B cell (primary cell): ENCODE results near the gene PRKAR1A. TPM values are rescaled to one million over a fixed set of nuclear protein-coding genes. Genes with fewer than 3 reads are reported as not detected.
A peak's percentile ranks its signal among the peaks of the same experiment; 100 is the strongest.

Source experiments
- ATAC-seq: fragments of 200-7000 bp; cut with Tn5 transposase; one replicate; pipeline ENCODE4 v1.10.0; 2021; ENCODE audit warnings: low read depth, mild to moderate bottlenecking, moderate number of reproducible peaks, moderate library complexity
- CTCF ChIA-PET: fragments of 350-600 bp; sonication (Branson Sonifier 250); formaldehyde crosslinking; loops from one replicate; lab custom pipeline; 2021; ENCODE audit warnings: antibody characterized with exemption, inconsistent platforms; lab: Charles Lee
- POLR2A ChIA-PET: fragments of 350-600 bp; sonication (Branson Sonifier 250); formaldehyde crosslinking; loops from one replicate; lab custom pipeline; 2021; ENCODE audit warnings: antibody characterized with exemption; lab: Charles Lee
- DNase-seq: peaks from one replicate; pipeline ENCODE4 v3.0.0; 2013
- H2AFZ ChIP-seq: 2 replicates; pipeline ENCODE4 v1.6.1; 2012; ENCODE audit warnings: mild to moderate bottlenecking, low read depth, low read length; ENCODE audit not compliant: insufficient read depth, poor library complexity, severe bottlenecking
- H3K27ac ChIP-seq, 2 donors: 1 replicate in 1 of 2; 2 replicates in 1 of 2; pipeline ENCODE4 v1.5.1; 2012 to 2013; ENCODE audit warnings: low read length in 2 of 2, mild to moderate bottlenecking in 2 of 2, moderate library complexity in 1 of 2
- H3K27me3 ChIP-seq, 4 experiments: fragments of 200-600 bp in 1 of 4; sonication (generic) in 1 of 4; replicated peaks in 1 of 4; 1 replicate in 2 of 4; 2 replicates in 2 of 4; pipeline versions ENCODE4 v1.6.1 to v1.7.0; 2013 to 2016; ENCODE audit warnings: low read length in 3 of 4, mild to moderate bottlenecking in 2 of 4, mixed read lengths in 1 of 4, moderate library complexity in 1 of 4; ENCODE audit not compliant: insufficient read depth in 4 of 4, control insufficient read depth in 3 of 4; ENCODE audit errors: control extremely low read depth in 1 of 4
- H3K36me3 ChIP-seq, 2 experiments: replicated peaks in 1 of 2; 1 replicate in 1 of 2; 2 replicates in 1 of 2; pipeline versions ENCODE4 v1.6.1 to v1.7.1; 2013; ENCODE audit warnings: low read length in 1 of 2; ENCODE audit not compliant: insufficient read depth in 2 of 2, control insufficient read depth in 1 of 2; ENCODE audit errors: control extremely low read depth in 1 of 2, extremely low read depth in 1 of 2
- H3K4me1 ChIP-seq, 2 donors: fragments of 200-600 bp in 1 of 2; sonication (generic) in 1 of 2; 1 replicate in 1 of 2; 2 replicates in 1 of 2; pipeline versions ENCODE4 v1.5.1 to v1.6.1; 2013 to 2017; ENCODE audit warnings: low read length in 2 of 2; ENCODE audit not compliant: control insufficient read depth in 2 of 2, insufficient read depth in 2 of 2
- H3K4me2 ChIP-seq: replicated peaks from 2 replicates; pipeline ENCODE3; 2012; ENCODE audit warnings: mild to moderate bottlenecking, low read depth, low read length; ENCODE audit not compliant: poor library complexity, severe bottlenecking
- H3K4me3 ChIP-seq, 5 experiments: fragments of 200-600 bp in 1 of 5; sonication (generic) in 1 of 5; 1 replicate in 3 of 5; 2 replicates in 2 of 5; pipeline versions ENCODE4 v1.5.1 to v1.7.0; 2011 to 2016; ENCODE audit warnings: low read length in 4 of 5, mild to moderate bottlenecking in 4 of 5, low read depth in 2 of 5, control low read depth in 1 of 5, moderate library complexity in 1 of 5; ENCODE audit not compliant: insufficient read depth in 1 of 5; ENCODE audit errors: control extremely low read depth in 1 of 5, extremely low read depth in 1 of 5
- H3K79me2 ChIP-seq: fragments of 200-600 bp; sonication (generic); one replicate; pipeline ENCODE4 v1.6.0; 2016; ENCODE audit warnings: low read length; ENCODE audit not compliant: control insufficient read depth, insufficient read depth
- H3K9ac ChIP-seq: fragments of 200-600 bp; sonication (generic); 2 replicates; pipeline ENCODE4 v1.6.1; 2017; ENCODE audit warnings: mild to moderate bottlenecking, low read length, moderate library complexity
- H3K9me3 ChIP-seq, 3 donors: one replicate each; pipeline versions ENCODE4 v1.6.1 to v1.7.1; 2013; ENCODE audit warnings: low read length in 2 of 3; ENCODE audit not compliant: control insufficient read depth in 2 of 3, insufficient read depth in 1 of 3; ENCODE audit errors: control extremely low read depth in 1 of 3
- H4K20me1 ChIP-seq: 2 replicates; pipeline ENCODE4 v1.6.0; 2012; ENCODE audit warnings: mild to moderate bottlenecking, low read length; ENCODE audit not compliant: insufficient read depth, control insufficient read depth, poor library complexity, severe bottlenecking
- H3K27ac Mint-ChIP-seq: one replicate; pipeline ENCODE4 v1.8.0; 2021; ENCODE audit warnings: mixed read lengths
- H3K27me3 Mint-ChIP-seq: one replicate; pipeline ENCODE4 v1.8.0; 2021; ENCODE audit warnings: mixed read lengths
- H3K4me1 Mint-ChIP-seq: one replicate; pipeline ENCODE4 v1.8.0; 2021; ENCODE audit warnings: mixed read lengths
- H3K4me3 Mint-ChIP-seq: one replicate; pipeline ENCODE4 v1.8.0; 2021; ENCODE audit warnings: mixed read lengths
- H3K9me3 Mint-ChIP-seq: one replicate; pipeline ENCODE4 v1.8.0; 2022; ENCODE audit warnings: mixed read lengths; ENCODE audit not compliant: insufficient read depth
- CTCF ChIP-seq: fragments of 200-600 bp; IDR thresholded peaks from one replicate; pipeline ENCODE4 v1.8.0; 2022; ENCODE audit warnings: antibody characterized with exemption, mild to moderate bottlenecking
- EZH2 ChIP-seq: IDR thresholded peaks from 2 replicates; pipeline ENCODE4 v1.6.1; 2012; ENCODE audit warnings: borderline replicate concordance, low read depth, mild to moderate bottlenecking, moderate library complexity, low read length; ENCODE audit not compliant: insufficient read depth, poor library complexity, severe bottlenecking
- WGBS: methylation state at CpG from one replicate; pipeline ENCODE4 v1.1.5; 2013; ENCODE audit warnings: missing lambda C conversion rate; ENCODE audit not compliant: insufficient coverage; 5-methylcytosine and 5-hydroxymethylcytosine counted together
- intact Hi-C: fragments of 100-400 bp; cut with micrococcal nuclease; formaldehyde crosslinking; loops from one replicate; pipeline ENCODE4 v1.10.0; 2022
- polyA plus RNA-seq: library from polyadenylated mRNA; depleted of rRNA; stranded (reverse); fragments of >200 nt; gene quantifications from 2 replicates; pipeline ENCODE4 v1.2.3, GENCODE V29; 2012
- total RNA-seq, 2 donors: library from RNA; stranded (reverse); fragments of 120-200 nt in 1 of 2; gene quantifications; 1 replicate in 1 of 2; 2 replicates in 1 of 2; pipeline versions ENCODE4 v1.2.3 to v1.2.4, GENCODE V29; 2013 to 2022

The PRKAR1A gene
- total and polyA plus RNA-seq, 2 donors (not counting 1 experiment from before 2014, with no cell fraction given) = 63.1 to 296 TPM

- H3K27ac Mint-ChIP-seq = no peak overlapping the region
- Histone ChIP-seq H3K4me3 (peak overlapping the region in 1 of 5 experiments; percentile 21), H3K9me3 (no peaks in the 10 kb centered on the region), H2AFZ (no peak overlapping the region), H3K9ac (peak overlapping the region; percentile 100), H3K36me3 (peaks cover 3 to 38% of the 10 kb centered on the region in 2 experiments), H4K20me1 (peaks cover 35% of the 10 kb centered on the region), H3K4me2 (peak overlapping the region; percentile 95), H3K27me3 (no peaks in the 10 kb centered on the region), H3K27ac (peak overlapping the region; percentile 9 to 23), H3K4me1 (peaks cover 25 to 28% of the 10 kb centered on the region in 2 donors), H3K79me2 (peaks cover 81% of the 10 kb centered on the region)
- peak overlapping the region; percentile 100 for H3K4me3 Mint-ChIP-seq
- H3K9me3 Mint-ChIP-seq = no peaks in the 10 kb centered on the region
- POLR2A ChIA-PET = interaction anchor here (0.6 kb wide), 1 partner anchor 62 kb away, joined by 3 read pairs; no protein-coding TSS in a partner anchor
- ATAC-seq (no peak), DNase-seq (peak; percentile 36)
- TF ChIP-seq EZH2 (no peak), CTCF (no peak)
- H3K27me3 Mint-ChIP-seq = no peaks in the 10 kb centered on the region
- CTCF ChIA-PET = interaction anchor here (0.5 kb wide), 1 partner anchor 49 kb away, joined by 3 read pairs; no protein-coding TSS in a partner anchor
- WGBS = 77% methylated on average over 10 of the region's 15 CpGs
- H3K4me1 Mint-ChIP-seq = peaks cover 52% of the 10 kb centered on the region
- intact Hi-C loops = loop anchor here (5.0 kb wide), 3 partner anchors 478 to 812 kb away; partner anchors contain the start of genes ABCA5, BPTF and KPNA2
These were observed 2.8 kb downstream of the PRKAR1A start for GRCh38 chr17:68514831-68515635.

- Histone ChIP-seq H3K9me3 (no peaks in the 10 kb centered on the region), H3K4me3 (no peak overlapping the region), H3K9ac (no peak overlapping the region), H3K27ac (no peak overlapping the region), H3K4me1 (peaks cover 21 to 22% of the 10 kb centered on the region in 2 donors), H3K36me3 (peaks cover 3 to 42% of the 10 kb centered on the region in 2 experiments), H3K4me2 (no peak overlapping the region), H3K79me2 (peaks cover 93% of the 10 kb centered on the region), H2AFZ (no peak overlapping the region), H3K27me3 (no peaks in the 10 kb centered on the region), H4K20me1 (peaks cover 45% of the 10 kb centered on the region)
- H3K27ac Mint-ChIP-seq = no peak overlapping the region
- intact Hi-C loops = no loop called here
- no peaks in the 10 kb centered on the region for H3K27me3 Mint-ChIP-seq
- POLR2A ChIA-PET = no interaction called here
- H3K4me1 Mint-ChIP-seq = peaks cover 46% of the 10 kb centered on the region
- WGBS = no CpG with 5 or more reads among the region's 1 CpG
- no peak for ATAC-seq
- no peak overlapping the region for H3K4me3 Mint-ChIP-seq
- no peak for TF ChIP-seq EZH2
- TF ChIP-seq CTCF = no peak
- H3K9me3 Mint-ChIP-seq = no peaks in the 10 kb centered on the region
- CTCF ChIA-PET = interaction anchor here (0.7 kb wide), 1 partner anchor 728 kb away, joined by 4 read pairs; no protein-coding TSS in a partner anchor
- no peak for DNase-seq
These were observed 4.5 kb downstream of the PRKAR1A start for GRCh38 chr17:68516732-68517131.
